ENCODE results near the gene TDG.
"Not testable (repeated sequence)": the region's sequence is repeated elsewhere in the genome, so short reads cannot be mapped to it uniquely, and the experiment has no call there.

The TDG gene

DNA sequence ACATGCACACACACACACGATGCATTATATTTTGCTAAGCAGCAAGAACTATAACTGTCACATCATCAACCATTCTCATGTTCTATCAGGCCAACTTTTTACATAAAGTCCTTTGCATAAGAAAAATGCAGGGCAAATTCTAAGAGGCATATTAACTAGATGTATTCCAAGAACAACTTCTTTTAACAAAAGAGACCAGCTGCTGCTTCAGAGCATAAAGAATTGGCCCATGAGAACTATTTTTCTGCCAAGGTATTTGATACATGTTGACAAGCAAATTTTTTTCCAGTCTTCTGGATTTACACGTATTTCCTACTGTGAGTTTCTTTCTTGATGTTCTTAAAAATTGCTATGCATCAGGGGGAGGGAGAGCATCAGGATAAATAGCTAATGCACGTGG, 57.1 kb downstream of the TDG start:
- DNase-seq (ENCODE audit: low read depth), result no peak

DNA sequence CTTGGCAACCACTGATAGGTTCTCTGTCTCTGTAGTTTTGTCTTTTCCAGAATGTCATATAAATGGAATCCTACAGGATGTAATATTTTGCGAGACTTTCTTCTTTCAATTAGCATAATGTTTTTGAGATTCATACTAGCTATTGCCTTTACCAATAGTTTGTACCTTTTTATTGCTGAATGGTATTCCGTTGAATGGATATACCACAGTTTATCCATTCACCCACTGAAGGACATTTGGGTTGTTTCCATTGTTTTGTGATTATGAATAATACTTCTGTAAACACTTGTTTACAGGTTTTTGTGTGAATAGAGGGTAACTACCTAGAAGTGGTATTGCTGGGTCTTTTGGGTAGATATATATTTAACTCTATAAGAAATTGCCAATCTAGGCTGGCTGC, 58.0 kb downstream of the TDG start:
- no peak for DNase-seq (ENCODE audit: low read depth)

- no peak for DNase-seq (ENCODE audit: low read depth)
Observed at GRCh38 chr12:104024348-104024747, 58.7 kb downstream of the TDG start.

GRCh38 chr12:104025771-104026170, 60.1 kb downstream of the TDG start:
- no peak for DNase-seq (ENCODE audit: low read depth)

GRCh38 chr12:104026841-104027599, 61.3 kb downstream of the TDG start:
- DNase-seq (ENCODE audit: low read depth), result no peak

DNA sequence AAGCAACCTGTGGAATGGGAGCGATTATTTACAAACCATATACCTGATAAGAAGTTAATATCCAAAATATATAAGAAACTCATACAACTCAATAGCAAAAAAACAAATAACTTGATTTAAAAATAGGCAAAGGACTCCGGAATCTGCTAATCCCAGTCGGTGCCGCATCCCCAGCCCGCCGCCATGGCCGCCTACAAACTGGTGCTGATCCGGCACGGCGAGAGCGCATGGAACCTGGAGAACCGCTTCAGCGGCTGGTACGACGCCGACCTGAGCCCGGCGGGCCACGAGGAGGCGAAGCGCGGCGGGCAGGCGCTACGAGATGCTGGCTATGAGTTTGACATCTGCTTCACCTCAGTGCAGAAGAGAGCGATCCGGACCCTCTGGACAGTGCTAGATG, 64.9 kb downstream of the TDG start:
- not testable (repeated sequence) for DNase-seq (ENCODE audit: low read depth)

DNA sequence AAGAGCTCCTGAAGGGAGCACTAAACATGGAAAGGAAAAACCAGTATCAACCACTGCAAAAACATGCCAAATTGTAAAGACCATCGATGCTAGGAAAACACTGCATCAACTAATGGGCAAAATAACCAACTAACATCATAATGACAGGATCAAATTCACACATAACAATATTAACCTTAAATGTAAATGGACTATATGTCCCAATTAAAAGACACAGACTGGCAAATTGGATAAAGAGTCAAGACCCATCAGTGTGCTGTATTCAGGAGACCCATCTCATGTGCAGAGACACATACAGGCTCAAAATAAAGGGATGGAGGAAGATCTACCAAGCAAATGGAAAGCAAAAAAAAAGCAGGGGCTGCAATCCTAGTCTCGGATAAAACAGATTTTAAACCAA, 70.5 kb downstream of the TDG start:
- not testable (repeated sequence) for DNase-seq (ENCODE audit: low read depth)

Measured in fibroblast of the conjunctiva (primary cell).